GM19468 (cell line): ENCODE results near the gene BRD2.
"Not testable (repeated sequence)": the region's sequence is repeated elsewhere in the genome, so short reads cannot be mapped to it uniquely, and the experiment has no call there.

ENCODE experiments used
- ATAC-seq: cut with Tn5 transposase; IDR thresholded peaks from one replicate; pipeline ENCODE4 v1.9.1; 2021; ENCODE audit warnings: mild to moderate bottlenecking, moderate library complexity, moderate number of reproducible peaks; ENCODE audit not compliant: unreplicated experiment; ENCODE audit errors: extremely low read depth

Gene BRD2

DNA sequence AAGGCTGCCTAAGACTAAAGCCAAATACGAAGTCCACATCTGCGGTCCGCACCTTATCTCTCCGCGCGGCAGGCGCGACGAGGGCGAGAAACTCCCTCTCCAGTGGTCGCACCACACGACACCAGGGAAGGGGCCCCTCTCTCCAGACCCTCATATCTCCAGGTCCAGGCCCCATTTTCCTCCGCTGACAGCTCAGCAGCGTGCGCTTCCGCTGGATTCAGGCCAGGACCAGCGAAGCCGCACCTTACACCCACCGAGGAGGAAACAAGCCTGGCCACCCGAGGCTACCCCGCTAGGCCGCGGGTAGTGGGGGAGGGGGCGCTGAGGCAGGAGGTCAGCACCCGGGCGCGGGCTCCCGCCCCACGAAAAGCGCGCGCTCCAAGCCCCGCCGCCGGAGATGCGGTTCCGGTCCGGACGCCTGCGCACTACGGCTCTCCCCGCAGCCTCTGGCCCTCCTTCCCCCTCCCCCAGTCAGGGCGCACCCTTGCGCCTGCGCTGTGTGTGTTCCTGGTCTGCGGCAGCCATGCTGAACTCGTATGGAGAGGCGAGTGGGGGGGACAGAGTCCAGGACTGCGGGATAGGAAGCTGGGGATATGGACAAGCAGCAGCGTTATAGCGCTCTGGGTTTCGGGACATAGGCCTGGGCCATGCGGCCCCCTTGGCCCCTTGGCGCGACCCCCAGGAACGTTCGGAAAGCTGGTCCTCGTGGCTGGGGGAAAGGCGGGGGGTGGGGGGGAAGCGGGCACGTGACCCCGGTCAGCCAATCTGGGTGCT lies at the start of gene BRD2:
Gene BRD2 (plus strand): TSS at position 502 of the 774 bp plus-strand sequence. CDS start 4,305 bp downstream, outside the sequence.
- ATAC-seq: no peak

DNA sequence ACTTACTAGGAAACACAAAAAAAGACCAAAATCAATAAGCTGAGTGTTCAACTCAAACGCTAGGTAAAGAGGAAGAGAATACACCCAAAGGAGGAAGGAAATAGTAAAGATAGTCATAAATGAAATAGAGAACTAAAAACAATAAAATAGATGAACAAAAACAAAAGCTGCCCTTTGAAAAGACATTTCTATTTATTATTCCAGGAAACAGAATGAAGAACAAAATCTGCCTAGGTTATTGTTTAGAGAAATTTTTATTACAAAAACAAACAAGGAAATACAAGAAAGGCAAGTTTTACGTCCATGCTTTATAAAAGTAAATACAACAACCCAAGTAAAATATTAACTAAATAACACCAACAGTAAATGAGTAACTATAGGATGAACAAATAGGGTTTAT lies 47.7 kb upstream of the BRD2 start:
- no peak for ATAC-seq

DNA sequence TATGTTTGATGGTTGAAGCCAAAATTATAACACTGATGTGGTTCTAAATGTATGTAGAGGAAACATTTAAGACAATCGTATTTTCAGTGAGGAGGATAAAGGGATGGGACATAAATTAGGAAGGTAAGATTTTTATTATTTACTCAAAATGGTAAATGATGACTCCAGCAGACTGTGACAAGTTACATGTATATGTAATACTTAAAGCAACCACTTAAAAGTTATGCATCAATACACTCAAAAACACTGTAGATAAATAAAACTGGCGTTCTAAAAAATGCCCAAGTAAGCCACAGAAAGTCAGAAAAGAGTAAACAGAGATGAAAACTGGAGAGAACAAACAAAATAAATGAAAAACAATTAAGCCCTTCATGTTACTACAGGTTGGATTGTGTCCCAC lies 46.3 kb upstream of the BRD2 start:
- no peak for ATAC-seq

DNA sequence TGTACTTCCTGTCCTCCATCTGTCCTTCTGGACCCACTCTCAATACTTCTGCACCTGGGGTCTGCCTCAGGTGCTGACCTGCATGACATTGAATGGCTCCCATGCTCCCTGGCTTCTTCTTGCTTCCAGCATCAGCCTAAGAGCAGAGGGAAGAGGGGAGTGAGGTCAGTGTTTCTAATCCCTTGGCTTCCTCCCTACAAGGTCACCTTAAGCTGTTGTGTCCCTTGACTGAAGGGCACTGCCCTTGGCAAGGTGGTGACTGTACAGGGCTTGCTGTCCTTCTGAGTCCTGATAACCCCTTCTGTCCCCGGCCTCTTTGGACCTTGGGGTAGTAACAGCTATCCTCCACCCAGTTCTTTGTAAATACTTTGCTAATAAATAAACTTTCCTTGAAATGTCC lies 37.2 kb upstream of the BRD2 start:
- no peak for ATAC-seq

DNA sequence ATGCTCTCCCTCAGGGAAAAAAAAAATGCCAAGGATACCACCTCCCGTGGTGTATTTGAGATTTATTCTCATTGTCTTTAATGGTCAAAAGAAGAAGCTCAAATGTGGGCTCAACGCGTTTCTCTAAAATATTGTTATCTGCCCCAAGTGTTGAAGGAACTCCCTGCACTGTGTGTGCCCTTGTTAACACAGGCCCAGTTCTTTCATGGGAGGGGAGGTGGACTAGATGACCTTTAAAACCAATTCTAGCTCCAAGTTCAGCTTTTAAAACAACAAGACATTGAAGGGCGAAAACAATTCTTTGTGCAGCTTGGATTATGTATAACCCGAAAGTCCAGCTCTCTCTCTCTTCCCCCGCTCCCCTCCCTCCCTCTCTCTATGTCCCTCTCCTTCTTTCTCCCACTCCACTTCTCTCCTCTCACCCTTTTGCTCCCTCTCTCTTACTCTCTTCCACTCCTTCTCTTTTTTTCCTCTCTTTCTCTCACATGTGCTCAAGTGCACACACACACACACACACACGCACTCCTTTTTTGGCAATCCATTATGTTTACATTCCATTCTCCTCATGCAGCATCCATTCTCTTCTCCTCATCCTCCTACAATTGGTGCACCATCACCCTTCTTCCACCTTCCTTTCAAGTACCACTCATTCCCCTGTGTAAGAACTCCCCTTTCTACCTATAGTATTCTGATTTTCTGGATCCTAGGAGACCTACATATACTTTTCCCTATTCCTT lies 36.1 kb upstream of the BRD2 start:
- ATAC-seq: no peak

DNA sequence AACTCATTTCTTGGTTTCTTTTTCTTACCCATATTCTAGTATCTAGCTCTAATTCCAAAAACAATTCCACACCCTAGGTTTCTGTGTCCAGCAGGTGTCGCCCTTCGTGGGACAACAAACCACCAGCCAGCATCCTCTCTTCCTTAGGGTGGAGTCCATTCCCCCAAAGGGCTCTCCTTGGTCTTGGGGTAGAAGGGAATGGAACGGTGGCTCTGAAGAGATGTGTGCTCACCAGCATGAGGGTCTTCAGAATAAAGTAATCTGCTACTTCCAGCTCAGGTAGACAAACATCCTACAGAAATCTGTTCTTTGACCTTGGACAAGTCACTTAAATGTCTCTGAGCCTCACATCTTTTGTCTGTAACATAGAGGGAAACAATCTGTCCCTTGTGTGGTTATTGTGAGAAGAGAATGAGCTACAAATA lies 34.7 kb upstream of the BRD2 start:
- ATAC-seq: no peak

DNA sequence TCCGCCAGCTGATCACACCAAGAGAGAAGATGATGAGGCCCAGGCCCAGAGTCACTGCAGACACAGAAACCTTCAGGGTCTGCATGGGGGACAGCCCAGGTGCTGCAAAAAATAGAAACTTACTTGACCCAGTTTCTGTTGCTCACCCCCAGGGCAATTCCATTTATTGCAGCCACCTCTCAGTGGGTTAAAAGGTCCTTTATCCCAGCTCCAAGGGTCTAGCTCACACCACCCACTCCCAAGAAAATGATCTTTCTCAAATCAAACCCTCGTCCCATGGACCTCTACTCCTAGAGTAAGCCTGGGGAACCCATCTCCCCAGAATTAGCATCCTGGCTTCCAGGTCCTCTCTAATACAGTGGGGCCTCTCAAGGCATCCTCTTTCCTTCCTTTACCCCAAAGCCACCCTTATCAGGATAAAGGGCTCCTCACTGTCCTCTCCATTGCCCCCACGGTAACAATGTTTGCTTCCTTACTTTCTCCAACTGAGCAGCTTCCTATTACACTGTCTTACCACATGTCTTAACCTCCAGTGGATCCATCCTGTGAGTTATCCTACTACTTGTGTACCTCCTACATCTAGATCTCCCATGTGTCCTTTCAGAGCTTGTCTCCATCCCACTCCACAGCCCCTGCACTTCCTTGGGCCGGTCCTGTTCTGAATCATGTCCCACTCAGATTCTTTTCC lies 32.7 kb upstream of the BRD2 start:
- no peak for ATAC-seq

DNA sequence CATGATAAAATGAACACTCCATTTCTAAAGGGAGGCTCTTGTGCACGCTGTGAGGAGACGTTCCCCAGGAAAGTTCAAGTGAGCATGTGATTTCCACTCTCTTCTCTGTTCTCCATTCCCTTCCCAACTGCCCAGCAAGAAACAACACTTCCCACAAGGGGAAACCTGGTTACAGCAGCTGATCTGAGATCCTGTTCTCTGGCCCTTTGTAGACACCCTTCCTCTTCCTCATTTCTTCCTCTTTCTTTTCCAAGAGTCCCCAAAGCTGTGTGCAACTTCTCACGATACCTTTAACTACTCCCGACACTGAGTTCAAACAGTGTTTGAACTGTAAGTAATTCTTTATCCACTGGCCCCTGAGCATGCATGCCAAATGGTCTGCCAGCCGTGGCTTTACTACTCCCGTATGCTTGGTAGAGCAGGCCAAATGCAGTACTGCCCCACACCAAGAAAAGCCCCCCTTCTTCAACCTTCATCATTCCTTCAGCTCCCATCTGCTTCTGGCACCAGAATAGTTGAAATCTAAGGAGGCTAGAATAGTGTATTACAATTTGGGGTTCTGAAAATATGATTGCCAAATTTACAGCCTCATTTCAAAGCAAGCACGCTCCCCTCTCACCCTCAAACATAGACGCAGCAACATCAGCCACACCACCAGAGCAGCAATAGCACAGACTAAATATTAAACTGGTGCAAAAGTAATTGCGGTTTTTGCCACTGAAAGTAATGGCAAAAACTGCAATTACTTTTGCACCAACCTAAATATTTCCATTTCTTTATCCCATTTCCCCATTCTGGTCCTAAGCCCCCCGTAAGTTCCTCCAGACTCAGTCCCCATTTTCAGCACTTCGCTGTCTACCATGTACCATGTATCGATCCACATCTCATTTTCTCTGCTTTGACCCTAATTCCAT lies 31.9 kb upstream of the BRD2 start:
- ATAC-seq: no peak

DNA sequence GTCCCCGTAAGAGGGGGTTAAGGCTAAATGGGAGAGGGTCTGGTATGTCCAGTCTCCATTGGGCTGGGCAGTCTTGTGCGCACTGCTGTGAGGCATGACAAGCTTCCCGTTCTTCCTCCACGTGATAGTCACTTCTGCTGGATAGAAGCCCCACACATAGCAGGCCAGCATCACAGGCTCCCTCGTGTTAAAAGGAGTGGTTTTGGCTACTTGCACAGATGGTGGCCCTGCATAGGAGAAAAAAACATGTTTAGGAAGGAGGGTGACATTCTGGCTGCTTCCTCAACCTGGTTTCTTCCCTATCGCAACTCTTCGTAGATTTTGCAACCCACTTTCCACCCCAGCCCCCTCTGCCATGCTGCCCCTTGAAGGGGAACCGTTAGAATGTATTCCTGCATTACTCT lies 31.2 kb upstream of the BRD2 start:
- no peak for ATAC-seq

DNA sequence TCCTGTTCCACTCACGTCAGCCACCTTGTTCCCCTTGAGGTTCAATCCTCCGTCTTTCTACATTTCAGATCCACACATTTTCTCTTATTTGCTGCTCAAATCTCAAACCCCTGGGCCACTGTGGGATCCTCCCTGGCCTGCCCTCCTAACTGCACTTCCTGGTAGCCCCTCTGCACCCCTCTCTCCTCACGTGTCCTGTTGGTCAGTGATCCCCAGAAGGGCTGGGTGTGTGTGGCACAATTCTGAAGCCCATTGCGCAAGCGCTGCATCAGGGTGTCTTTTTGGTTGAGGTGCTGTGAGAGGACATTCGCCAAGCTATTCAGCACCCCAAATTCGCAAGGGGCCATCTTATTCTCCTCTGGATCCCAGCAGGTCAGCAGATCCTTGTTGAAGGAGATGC lies 29.9 kb upstream of the BRD2 start:
- ATAC-seq: no peak

DNA sequence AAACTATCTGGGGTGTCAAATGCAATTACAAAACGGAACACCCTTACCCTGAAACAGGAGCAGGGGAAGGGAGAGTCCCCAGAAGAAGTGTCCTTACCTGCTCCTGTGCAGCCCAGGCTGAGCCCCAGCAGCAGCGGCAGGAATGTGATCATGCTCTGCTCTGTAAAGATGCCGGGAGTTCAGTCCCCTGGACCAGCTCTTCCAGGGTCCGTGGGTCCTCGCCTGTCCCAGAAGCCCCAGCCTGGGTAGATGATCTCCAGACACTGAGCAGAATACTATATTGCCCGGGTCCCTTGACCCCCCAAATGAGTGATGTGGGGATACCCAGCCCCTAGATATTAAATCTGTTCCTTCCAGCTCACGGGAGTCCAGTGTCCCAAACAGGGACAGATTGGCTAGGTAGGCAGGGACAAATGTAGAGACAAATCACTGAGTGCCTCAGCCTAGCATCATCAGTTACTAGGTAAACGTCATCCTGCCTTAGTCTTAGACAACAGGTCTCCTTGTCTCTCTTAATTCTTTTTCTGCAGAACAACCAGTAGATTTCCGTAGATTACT lies 27.7 kb upstream of the BRD2 start, which contains the start of gene HLA-DMB:
Gene HLA-DMB (minus strand): TSS at position 373 of the 558 bp plus-strand sequence. CDS start 221 bp downstream, at position 152.
- peak; percentile 17 for ATAC-seq

DNA sequence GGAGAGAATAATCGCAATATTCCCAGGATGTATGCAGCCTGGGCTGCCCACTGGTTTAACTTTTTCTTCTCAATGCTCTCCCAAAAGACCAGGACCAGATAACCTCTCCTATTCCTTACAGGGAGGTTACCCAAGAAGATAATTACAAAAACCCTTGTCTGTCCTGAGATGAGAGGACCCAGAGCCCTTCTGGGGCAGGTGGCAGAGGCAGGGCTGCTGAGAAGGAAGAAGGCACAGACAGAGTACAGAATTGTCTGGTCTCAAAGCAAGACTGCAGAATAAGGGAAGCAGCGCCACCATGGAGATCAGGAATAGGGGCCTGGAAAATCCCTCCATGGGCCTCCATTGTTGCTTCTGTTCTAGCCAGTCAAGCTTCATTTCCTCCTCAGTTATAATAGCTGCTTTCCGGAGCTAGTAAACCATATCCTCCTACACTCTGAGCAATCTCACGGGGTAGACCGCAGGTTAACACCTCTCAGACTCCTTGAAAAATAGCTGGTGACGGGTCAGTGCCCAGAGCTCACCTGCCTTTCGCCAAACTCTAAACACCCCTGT lies 27.1 kb upstream of the BRD2 start:
- peak; percentile 23 for ATAC-seq

DNA sequence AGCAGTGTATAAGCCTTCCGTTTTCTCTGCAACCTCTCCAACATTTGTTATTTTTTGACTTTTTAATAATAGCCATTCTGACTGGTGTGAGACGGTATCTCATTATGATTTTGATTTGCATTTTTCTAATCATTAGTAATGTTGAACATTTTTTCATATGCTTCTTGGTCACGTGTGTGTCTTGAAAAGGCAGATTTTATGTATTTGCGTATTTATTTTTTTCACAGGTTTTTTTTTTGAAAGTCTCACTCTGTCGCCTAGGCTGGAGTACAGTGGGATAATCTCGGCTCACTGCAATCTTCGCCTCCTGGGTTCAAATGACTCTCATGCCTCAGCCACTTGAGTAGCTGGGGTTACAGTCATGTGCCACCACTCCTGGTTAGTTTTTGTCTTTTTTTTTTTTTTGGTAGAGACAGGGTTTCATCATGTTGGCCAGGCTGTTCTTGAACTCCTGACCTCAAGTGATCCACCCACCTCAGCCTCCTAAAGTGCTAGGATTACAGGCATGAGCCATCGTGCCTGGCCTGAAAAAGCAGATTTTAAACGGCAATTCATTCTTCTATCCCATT lies 25.8 kb upstream of the BRD2 start:
- ATAC-seq: not testable (repeated sequence)

DNA sequence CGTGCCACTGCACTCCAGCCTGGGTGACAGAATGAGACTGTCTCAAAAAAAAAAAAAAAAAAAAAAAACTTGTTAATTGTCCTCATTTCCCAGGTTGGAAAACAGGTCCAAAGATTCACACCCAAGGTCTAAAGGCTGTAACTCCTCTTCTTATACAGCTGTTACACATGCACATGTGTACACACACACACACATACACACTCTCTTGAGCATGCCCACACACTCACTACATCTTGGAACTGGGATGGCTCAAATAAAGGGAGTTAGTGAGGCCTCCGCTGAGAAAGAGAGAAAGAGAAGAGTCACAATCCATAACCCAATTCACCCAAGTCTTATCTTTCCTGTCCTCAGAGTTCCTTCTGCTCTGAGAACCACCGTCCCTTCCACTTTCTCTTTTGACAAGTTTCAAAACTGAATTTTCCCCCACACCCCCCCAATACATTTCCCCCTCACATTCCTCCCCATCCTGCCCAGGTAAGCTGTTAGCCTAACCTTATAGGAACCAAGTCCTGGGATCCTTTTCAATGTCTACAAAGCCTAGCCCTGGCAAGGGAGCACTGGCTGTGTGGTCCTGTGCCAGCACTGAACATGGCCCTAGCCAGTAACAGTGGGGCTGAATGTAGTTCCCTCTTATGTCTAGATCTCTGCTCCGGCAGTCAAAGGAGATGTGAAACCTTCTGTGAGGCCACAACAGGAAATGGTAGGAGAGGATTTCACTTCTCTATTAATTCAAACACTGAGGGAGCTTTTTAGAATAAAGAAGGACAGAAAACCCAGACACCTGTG lies 24.3 kb upstream of the BRD2 start:
- peak; percentile 18 for ATAC-seq

DNA sequence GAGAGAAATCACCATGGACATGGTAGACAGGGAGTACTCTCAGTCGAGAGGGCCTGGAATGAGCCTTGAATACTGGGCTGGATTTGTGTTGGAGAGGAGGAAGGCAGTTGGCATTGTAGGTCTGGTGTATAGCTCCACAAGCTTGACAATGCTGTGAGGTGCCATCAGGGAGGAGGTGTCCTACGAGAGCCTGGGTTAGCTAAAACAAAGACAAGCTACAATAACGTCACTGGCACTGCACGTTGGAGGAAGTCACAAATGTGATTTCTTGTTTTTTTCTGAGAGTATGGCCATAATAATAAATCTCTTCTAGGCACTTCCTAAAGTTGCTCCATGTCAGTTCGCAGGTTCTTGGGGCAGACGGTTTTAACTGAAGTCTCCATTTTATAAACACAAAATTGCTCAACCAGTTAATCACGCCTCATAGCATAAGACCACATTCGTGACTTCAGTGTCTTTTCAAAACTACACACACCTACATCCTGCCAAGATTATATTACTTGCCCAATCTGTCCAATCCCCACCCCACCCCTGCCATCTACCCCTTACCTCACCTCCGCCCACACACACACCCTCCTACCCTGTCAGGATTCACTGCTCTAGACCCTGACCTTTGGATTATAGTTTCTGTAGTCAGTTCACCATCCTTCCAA lies 23.2 kb upstream of the BRD2 start:
- no peak for ATAC-seq

DNA sequence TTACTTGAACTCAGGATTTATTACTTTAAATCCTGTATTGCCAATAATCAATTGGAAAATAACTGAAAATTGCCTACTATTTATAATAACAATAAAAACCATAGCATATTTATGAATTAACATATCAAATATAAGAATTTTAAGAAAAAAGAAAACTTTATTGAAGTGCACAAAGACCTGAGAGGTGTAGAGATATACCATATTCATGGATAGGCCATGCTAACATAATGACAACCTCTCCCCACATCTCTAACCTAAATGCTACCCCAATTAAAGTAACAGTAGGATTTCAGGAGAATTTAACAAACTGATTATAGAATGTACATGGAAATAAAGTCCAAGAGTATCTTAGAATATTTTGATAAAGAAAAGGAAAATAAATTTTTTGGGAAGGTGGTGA lies 22.4 kb upstream of the BRD2 start:
- no peak for ATAC-seq

DNA sequence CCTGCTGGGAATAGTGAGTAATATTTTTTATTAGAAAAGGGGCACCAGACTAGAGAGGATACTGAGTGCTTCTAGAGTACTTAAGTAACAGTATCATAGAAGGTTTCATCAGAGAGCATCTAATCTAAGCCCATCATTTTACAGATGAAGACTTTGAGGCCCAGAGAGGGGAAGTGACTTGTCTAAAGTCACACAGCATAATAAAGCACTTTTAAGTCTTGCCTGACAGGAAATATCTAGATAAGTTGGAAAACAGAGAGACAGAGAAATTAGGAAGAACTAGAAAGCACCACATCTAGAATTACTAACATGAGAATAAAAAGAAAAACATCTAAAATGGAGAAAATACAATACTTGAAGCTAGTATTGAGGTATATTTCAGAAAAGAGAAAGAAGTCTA lies 21.5 kb upstream of the BRD2 start:
- no peak for ATAC-seq
